Stimulated activated CD4-positive, alpha-beta T cell treated with anti-CD3 and anti-CD28 coated beads, Interleukin-15, amount 100 ng/mL, for 1 hour (primary cell): ENCODE data around the gene BCAP31.

Experiments used
- DNase-seq, 2 donors: peaks; one replicate each; pipeline ENCODE4 v3.0.0-alpha.2; 2020; ENCODE audit warnings: low read depth in 1 of 2, low spot score in 1 of 2

BCAP31 gene

GRCh38 chrX:153724252-153725038, at the start of gene BCAP31, which contains the start of gene ABCD1:
TSS of gene BCAP31 (minus strand) at chrX:153724387. CDS start at chrX:153723244, 1,143 bp downstream.
TSS of gene ABCD1 (plus strand) at chrX:153724856. CDS start at chrX:153725267, 411 bp downstream.
- peak; percentile 79 to 81 for DNase-seq

GRCh38 chrX:153773218-153773611, 49.0 kb upstream of the BCAP31 start:
- DNase-seq, result no peak

GRCh38 chrX:153772316-153773217, 48.4 kb upstream of the BCAP31 start:
- no peak for DNase-seq

GRCh38 chrX:153771415-153772315, 47.5 kb upstream of the BCAP31 start:
- no peak for DNase-seq

GRCh38 chrX:153770601-153771414, 46.6 kb upstream of the BCAP31 start:
- no peak for DNase-seq

- DNase-seq, result no peak
Measured at GRCh38 chrX:153769865-153770600, 45.8 kb upstream of the BCAP31 start.

- DNase-seq, result no peak
Measured at GRCh38 chrX:153769158-153769864, 45.1 kb upstream of the BCAP31 start.

GRCh38 chrX:153768311-153769157, 44.3 kb upstream of the BCAP31 start:
- DNase-seq, result no peak

- no peak for DNase-seq
Measured at GRCh38 chrX:153767674-153768055, 43.5 kb upstream of the BCAP31 start.

- no peak for DNase-seq
Measured at GRCh38 chrX:153766871-153767673, 42.9 kb upstream of the BCAP31 start.

- peak in 1 of 2 donors; percentile 8 for DNase-seq
Measured at GRCh38 chrX:153766098-153766817, 42.1 kb upstream of the BCAP31 start.

GRCh38 chrX:153765138-153766079, 41.2 kb upstream of the BCAP31 start:
- DNase-seq, result no peak

- DNase-seq, result no peak
Measured at GRCh38 chrX:153764786-153765137, 40.6 kb upstream of the BCAP31 start.

GRCh38 chrX:153763989-153764755, 40.0 kb upstream of the BCAP31 start, which contains the start of gene PLXNB3:
TSS of gene PLXNB3 (plus strand) at chrX:153764249. CDS start at chrX:153765536, 1,287 bp downstream.
- DNase-seq, result peak; percentile 51 to 60
